ENCODE results near the gene IRF2BPL.
A peak's percentile ranks its signal among the peaks of the same experiment; 100 is the strongest.
"Not testable (repeated sequence)": the region's sequence is repeated elsewhere in the genome, so short reads cannot be mapped to it uniquely, and the experiment has no call there.

Gene IRF2BPL

GRCh38 chr14:77033622-77034589 lies 5.4 kb upstream of the IRF2BPL start:
- peak; percentile 18 for DNase-seq

GRCh38 chr14:77032844-77033621 lies 4.5 kb upstream of the IRF2BPL start:
- peak; percentile 72 for DNase-seq

- no peak for DNase-seq
Measured at GRCh38 chr14:77032491-77032843, 4.0 kb upstream of the IRF2BPL start.

GRCh38 chr14:77031759-77032490 lies 3.4 kb upstream of the IRF2BPL start:
- no peak for DNase-seq

GRCh38 chr14:77027538-77028383 lies 747 bp downstream of the IRF2BPL start:
- DNase-seq, result peak; percentile 9

GRCh38 chr14:77026930-77027537 lies 1.5 kb downstream of the IRF2BPL start:
- DNase-seq, result no peak

- no peak for DNase-seq
Measured at GRCh38 chr14:77026166-77026929, 2.2 kb downstream of the IRF2BPL start.

GRCh38 chr14:77025744-77026165 lies 2.8 kb downstream of the IRF2BPL start:
- no peak for DNase-seq

GRCh38 chr14:77024171-77024691 lies 4.3 kb downstream of the IRF2BPL start:
- no peak for DNase-seq

GRCh38 chr14:77023001-77023996 lies 5.2 kb downstream of the IRF2BPL start:
- DNase-seq, result no peak

- DNase-seq, result no peak
Measured at GRCh38 chr14:77022236-77022852, 6.2 kb downstream of the IRF2BPL start.

- DNase-seq, result not testable (repeated sequence)
Measured at GRCh38 chr14:77021424-77021823, 7.1 kb downstream of the IRF2BPL start.

- DNase-seq, result no peak
Measured at GRCh38 chr14:77018785-77019184, 9.7 kb downstream of the IRF2BPL start.

- DNase-seq, result no peak
Measured at GRCh38 chr14:77017666-77018065, 10.8 kb downstream of the IRF2BPL start.

- no peak for DNase-seq
Measured at GRCh38 chr14:77014734-77015133, 13.8 kb downstream of the IRF2BPL start.

GRCh38 chr14:77014004-77014604 lies 14.4 kb downstream of the IRF2BPL start:
- no peak for DNase-seq

GRCh38 chr14:77012193-77012765 lies 16.2 kb downstream of the IRF2BPL start:
- DNase-seq, result no peak

GRCh38 chr14:77011245-77011644 lies 17.3 kb downstream of the IRF2BPL start:
- DNase-seq, result no peak
